Measurements from ENCODE around the gene NRARP. TPM values are rescaled to one million over a fixed set of nuclear protein-coding genes. Genes with fewer than 3 reads are reported as not detected.
A peak's percentile ranks its signal among the peaks of the same experiment; 100 is the strongest.

NRARP gene
- total and polyA plus RNA-seq, 2 of the 8 experiments (the other 6 are each of a cell fraction or from before 2014, with no cell fraction given): 32.5 to 37.2 TPM

DNA sequence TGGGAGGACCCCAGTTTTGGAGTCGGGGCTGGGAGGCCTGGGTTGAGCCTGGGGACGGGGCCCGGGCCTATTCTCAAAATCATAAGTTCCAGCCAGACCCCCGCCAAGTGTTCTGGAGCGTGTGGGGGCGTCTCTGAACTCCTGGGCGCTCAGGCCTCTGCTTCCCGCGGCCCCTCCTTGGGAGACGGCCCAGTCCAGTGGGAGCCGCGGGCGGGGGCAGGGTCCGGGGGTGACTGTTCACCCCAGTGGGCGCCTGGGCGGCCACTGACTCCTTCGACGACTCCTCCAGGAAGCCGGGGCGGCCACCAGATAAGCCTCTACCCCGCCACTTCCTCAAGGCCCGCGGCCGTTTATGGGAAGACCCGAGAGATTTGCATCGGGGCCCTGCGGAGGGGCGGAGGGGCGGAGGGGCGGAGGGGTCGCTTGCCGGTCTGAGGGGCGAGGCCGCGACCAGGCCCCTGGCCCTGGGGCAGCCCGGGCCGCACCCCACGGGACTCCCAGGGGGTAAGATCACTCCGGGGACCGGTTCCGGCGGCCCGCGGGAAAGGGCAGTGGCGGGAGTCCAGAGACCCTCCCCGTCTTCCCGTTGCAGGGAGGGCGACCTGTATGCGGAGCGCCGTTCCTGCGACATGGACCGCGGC lies 23.9 kb downstream of the NRARP start:
- Histone ChIP-seq H4K91ac (replicated peaks; ENCODE audit: insufficient read length, low read length) (peak overlapping the region; percentile 73), H2BK15ac (ENCODE audit: low read length) (no peak overlapping the region), H2AFZ (ENCODE audit: low read length) (no peak overlapping the region), H4K20me1 (replicated peaks in 1 of 2; ENCODE audit: control insufficient read depth in 1 of 2, insufficient read depth in 2 of 2, low read length in 2 of 2) (peaks cover 0 to 13% of the 10 kb centered on the region in 2 experiments), H4K5ac (ENCODE audit: insufficient read length, low read depth, low read length) (no peak overlapping the region), H3K14ac (ENCODE audit: insufficient read length) (no peak overlapping the region), H3K79me1 (ENCODE audit: low read depth, low read length) (no peaks in the 10 kb centered on the region; the same call in 1 of the 2 replicates), H2BK120ac (replicated peaks; ENCODE audit: low read depth, low read length) (no peak overlapping the region), H2BK12ac (ENCODE audit: low read depth, low read length) (no peak overlapping the region), H3K56ac (replicated peaks; ENCODE audit: insufficient read length, low read depth, low read length) (peak overlapping the region; percentile 64), H3K4ac (replicated peaks; ENCODE audit: insufficient read length, low read depth, low read length) (peak overlapping the region; percentile 13), H3K4me1 (replicated peaks in 1 of 4; ENCODE audit: control insufficient read depth in 3 of 4, insufficient read depth in 4 of 4, low read length in 3 of 4) (peaks cover 0 to 27% (median 18%) of the 10 kb centered on the region in 4 experiments; a peak in 6 of 7 replicates), H3K27me3 (replicated peaks in 1 of 4; ENCODE audit: control insufficient read depth in 3 of 4, extremely low read depth in 1 of 4, insufficient read depth in 3 of 4, low read length in 3 of 4) (peaks cover 2 to 27% (median 14%) of the 10 kb centered on the region in 4 experiments; a peak in 6 of 7 replicates), H2BK5ac (ENCODE audit: low read depth, low read length) (peak overlapping the region; percentile 60; the same call in 1 of the 2 replicates), H3K36me3 (ENCODE audit: control insufficient read depth in 2 of 4, insufficient read depth in 4 of 4, low read length in 3 of 4) (peaks cover 0 to 12% (median 1%) of the 10 kb centered on the region in 4 experiments; a peak in 3 of 8 replicates), H3K4me2 (ENCODE audit: insufficient read depth in 1 of 2, low read depth in 2 of 2, low read length in 2 of 2) (peak overlapping the region; percentile 58 to 80; a peak in 3 of 4 replicates), H2BK20ac (ENCODE audit: low read length) (no peak overlapping the region), H3K9me3 (ENCODE audit: insufficient read depth in 2 of 2, low read depth in 1 of 2, low read length in 1 of 2) (no peaks in the 10 kb centered on the region; a peak in 1 of 4 replicates), H3K4me3 (ENCODE audit: extremely low read depth in 1 of 4, insufficient read depth in 2 of 4, low read depth in 3 of 4, low read length in 4 of 4) (peak overlapping the region; percentile 26 to 70 (median 58)), H3K23ac (ENCODE audit: insufficient read length) (no peak overlapping the region), H4K8ac (ENCODE audit: extremely low read depth, insufficient read depth, low read length) (peak overlapping the region; percentile 65; the same call in 1 of the 2 replicates), H3K9ac (replicated peaks in 1 of 4; ENCODE audit: extremely low read depth in 1 of 4, low read depth in 3 of 4, low read length in 3 of 4) (no peak overlapping the region; a peak in 1 of 7 replicates), H3K18ac (ENCODE audit: extremely low read depth, low read length) (peak overlapping the region; percentile 68), H3K23me2 (ENCODE audit: low read depth, low read length) (peaks cover 13% of the 10 kb centered on the region; the same call in 1 of the 2 replicates), H3K27ac (ENCODE audit: low read depth, low read length) (no peak overlapping the region), H2AK5ac (ENCODE audit: low read depth, low read length) (no peak overlapping the region), H3K79me2 (ENCODE audit: control insufficient read depth in 1 of 2, insufficient read depth in 2 of 2, low read length in 2 of 2) (no peaks in the 10 kb centered on the region)
- 8% methylated on average over 39 of the region's 54 CpGs; no CpG with 5 or more reads in 1 of the 2 experiments for WGBS, 2 experiments (ENCODE audit: extremely low coverage in 1 of 2, insufficient coverage in 1 of 2, insufficient read length in 1 of 2, insufficient replicate concordance in 2 of 2, low coverage in 1 of 2, low lambda C conversion rate in 2 of 2, missing lambda C conversion rate in 1 of 2)
- ChIA-PET CTCF (ENCODE audit: partially characterized antibody) (interaction anchor here (0.7 to 2.7 kb wide), 11 partner anchors 9 to 210 kb away, joined by 3 to 10 read pairs (median 3); partner anchors contain the start of genes NELFB, NRARP and STPG3), POLR2A (ENCODE audit: partially characterized antibody) (interaction anchor here (0.5 to 47.8 kb wide), 9 partner anchors 9 to 432 kb away, joined by 3 to 1462 read pairs (median 8); partner anchors contain the start of genes CYSRT1, NDOR1, NELFB and NRARP)
- FAIRE-seq (no peak), DNase-seq (ENCODE audit: low read depth in 1 of 2, low spot score in 2 of 2) (peak in 1 of 2 experiments; percentile 77)
- peak; percentile 54 for TF ChIP-seq EZH2 (IDR thresholded peaks at IDR 0.05; ENCODE audit: low read depth, low read length, severe bottlenecking)
- no peak for TF ChIP-seq CEBPB (IDR thresholded peaks at IDR 0.05; ENCODE audit: low read depth, low read length)
- TF ChIP-seq NANOG (IDR thresholded peaks at IDR 0.05; ENCODE audit: insufficient read depth, low read depth, low read length, poor library complexity, severe bottlenecking): no peak
